Head of caudate nucleus (tissue), 42 donors: ENCODE measurements around the gene MEDAG.

Experiments used
- DNase-seq, 42 donors: peaks; one replicate each; pipeline versions ENCODE4 v3.0.0 to v3.0.0-alpha.2; 2020 to 2021; ENCODE audit warnings: mixed read lengths in 7 of 42
- intact Hi-C: fragments of 100-400 bp; cut with DNase I; formaldehyde crosslinking; loops from one replicate; pipeline ENCODE4 v1.15.0; 2022

Gene MEDAG

GRCh38 chr13:30905932-30906383 lies at the start of gene MEDAG:
TSS of gene MEDAG (plus strand) at chr13:30906271. CDS start at chr13:30906516, 245 bp downstream.
- intact Hi-C loops: no loop called here
- DNase-seq: peak in 1 of 42 donors; percentile 34

GRCh38 chr13:30857018-30857417 lies 49.1 kb upstream of the MEDAG start:
- intact Hi-C loops: no loop called here
- no peak for DNase-seq

GRCh38 chr13:30857636-30858035 lies 48.4 kb upstream of the MEDAG start:
- intact Hi-C loops: no loop called here
- DNase-seq: no peak

- intact Hi-C loops: no loop called here
- no peak for DNase-seq
Measured at GRCh38 chr13:30859326-30859725, 46.7 kb upstream of the MEDAG start.

- intact Hi-C loops: no loop called here
- DNase-seq: no peak
Measured at GRCh38 chr13:30861163-30861562, 44.9 kb upstream of the MEDAG start.

- intact Hi-C loops: no loop called here
- DNase-seq: no peak
Measured at GRCh38 chr13:30861836-30862467, 44.1 kb upstream of the MEDAG start.

GRCh38 chr13:30862707-30863106 lies 43.4 kb upstream of the MEDAG start:
- intact Hi-C loops: no loop called here
- peak in 15 of 42 donors; percentile 8 to 59 (median 27) for DNase-seq

- DNase-seq: no peak
- intact Hi-C loops: no loop called here
Measured at GRCh38 chr13:30863231-30863630, 42.8 kb upstream of the MEDAG start.

GRCh38 chr13:30863796-30864195 lies 42.3 kb upstream of the MEDAG start:
- DNase-seq: no peak
- intact Hi-C loops: no loop called here

- intact Hi-C loops: no loop called here
- DNase-seq: no peak
Measured at GRCh38 chr13:30864433-30865122, 41.5 kb upstream of the MEDAG start.

GRCh38 chr13:30865123-30866049 lies 40.7 kb upstream of the MEDAG start:
- intact Hi-C loops: no loop called here
- DNase-seq: peak; percentile 68 to 93 (median 80)

- DNase-seq: no peak
- intact Hi-C loops: no loop called here
Measured at GRCh38 chr13:30866677-30867076, 39.4 kb upstream of the MEDAG start.

- no peak for DNase-seq
- intact Hi-C loops: no loop called here
Measured at GRCh38 chr13:30867089-30867669, 38.9 kb upstream of the MEDAG start.

GRCh38 chr13:30868799-30869470 lies 37.1 kb upstream of the MEDAG start:
- intact Hi-C loops: no loop called here
- DNase-seq: no peak

GRCh38 chr13:30869491-30869890 lies 36.6 kb upstream of the MEDAG start:
- intact Hi-C loops: no loop called here
- no peak for DNase-seq

GRCh38 chr13:30870049-30870884 lies 35.8 kb upstream of the MEDAG start:
- intact Hi-C loops: no loop called here
- peak in 4 of 42 donors; percentile 10 to 43 (median 34) for DNase-seq

GRCh38 chr13:30870916-30871587 lies 35.0 kb upstream of the MEDAG start:
- intact Hi-C loops: no loop called here
- no peak for DNase-seq
